GM21619 (cell line): ENCODE measurements around the gene CEMP1.

Experiments
- ATAC-seq: cut with Tn5 transposase; IDR thresholded peaks from one replicate; pipeline ENCODE4 v1.9.1; 2021; ENCODE audit not compliant: unreplicated experiment

CEMP1 gene

DNA sequence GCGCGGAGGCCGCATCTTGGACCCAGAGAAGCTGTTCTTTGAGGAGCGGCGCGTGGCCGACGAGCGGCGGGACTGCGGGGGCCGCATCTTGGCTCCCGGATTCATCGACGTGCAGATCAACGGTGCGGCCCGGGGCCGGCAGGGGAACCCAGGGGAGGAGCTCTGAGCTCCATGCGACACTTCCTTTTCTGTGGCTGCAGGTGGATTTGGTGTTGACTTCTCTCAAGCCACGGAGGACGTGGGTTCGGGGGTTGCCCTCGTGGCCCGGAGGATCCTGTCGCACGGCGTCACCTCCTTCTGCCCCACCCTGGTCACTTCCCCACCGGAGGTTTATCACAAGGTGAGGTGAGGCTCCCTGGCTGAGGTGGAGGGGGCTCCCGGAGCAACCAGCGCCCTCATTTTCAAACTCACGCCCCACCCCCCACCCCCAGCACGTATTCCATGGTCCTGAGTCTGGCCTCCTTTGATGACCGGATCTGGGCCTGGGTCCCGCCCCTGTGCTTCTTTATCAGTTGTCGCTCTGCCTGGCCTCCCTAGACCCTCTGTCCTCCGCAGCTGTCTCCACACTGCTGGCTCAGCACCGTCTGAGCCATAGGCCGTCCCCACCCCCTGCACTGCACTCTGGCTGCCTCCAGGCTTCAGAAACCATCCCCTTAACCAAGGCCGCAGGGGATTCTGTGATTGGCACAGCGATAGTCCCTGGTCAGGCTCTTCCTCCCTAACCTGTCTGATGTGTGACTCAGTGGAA, 10.2 kb downstream of the CEMP1 start:
- ATAC-seq, result no peak

DNA sequence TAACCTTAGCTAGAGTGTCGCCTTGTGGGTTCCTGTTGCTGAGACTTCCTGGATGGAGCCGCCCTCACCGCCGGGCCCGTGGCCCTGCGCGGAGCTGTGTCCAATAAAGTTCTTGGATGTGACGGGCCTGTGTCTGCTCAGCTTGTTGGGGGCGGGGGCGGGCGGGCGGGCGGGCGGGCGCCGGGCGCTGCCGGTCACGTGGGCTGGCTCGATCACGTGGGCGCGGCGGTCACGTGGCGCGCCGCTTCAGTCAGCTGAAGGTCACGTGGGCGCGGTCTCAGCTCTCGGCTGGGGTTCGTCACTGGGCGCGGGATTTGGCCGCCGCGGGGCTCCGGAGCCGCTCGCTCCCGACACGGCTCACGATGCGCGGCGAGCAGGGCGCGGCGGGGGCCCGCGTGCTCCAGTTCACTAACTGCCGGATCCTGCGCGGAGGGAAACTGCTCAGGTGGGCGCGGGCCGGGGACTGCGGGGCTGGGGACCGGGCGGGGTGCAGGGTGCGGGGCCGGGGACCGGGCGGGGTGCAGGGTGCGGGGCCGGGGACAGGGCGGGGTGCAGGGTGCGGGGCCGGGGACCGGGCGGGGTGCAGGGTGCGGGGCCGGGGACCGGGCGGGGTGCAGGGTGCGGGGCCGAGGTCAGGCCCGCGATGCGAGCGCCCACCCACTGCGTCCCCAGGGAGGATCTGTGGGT, 11.0 kb downstream of the CEMP1 start, which contains the start of gene AMDHD2:
AMDHD2 (plus strand) TSS at position 275 of the 687 bp plus-strand sequence; CDS start at position 363, 88 bp downstream.
- ATAC-seq, result no peak

GRCh38 chr16:2519711-2520080, 11.5 kb downstream of the CEMP1 start:
- no peak for ATAC-seq

GRCh38 chr16:2518823-2519710, 12.1 kb downstream of the CEMP1 start:
- no peak for ATAC-seq

GRCh38 chr16:2517954-2518605, 13.1 kb downstream of the CEMP1 start:
- ATAC-seq, result no peak

GRCh38 chr16:2516391-2517240, 14.6 kb downstream of the CEMP1 start:
- ATAC-seq, result no peak

DNA sequence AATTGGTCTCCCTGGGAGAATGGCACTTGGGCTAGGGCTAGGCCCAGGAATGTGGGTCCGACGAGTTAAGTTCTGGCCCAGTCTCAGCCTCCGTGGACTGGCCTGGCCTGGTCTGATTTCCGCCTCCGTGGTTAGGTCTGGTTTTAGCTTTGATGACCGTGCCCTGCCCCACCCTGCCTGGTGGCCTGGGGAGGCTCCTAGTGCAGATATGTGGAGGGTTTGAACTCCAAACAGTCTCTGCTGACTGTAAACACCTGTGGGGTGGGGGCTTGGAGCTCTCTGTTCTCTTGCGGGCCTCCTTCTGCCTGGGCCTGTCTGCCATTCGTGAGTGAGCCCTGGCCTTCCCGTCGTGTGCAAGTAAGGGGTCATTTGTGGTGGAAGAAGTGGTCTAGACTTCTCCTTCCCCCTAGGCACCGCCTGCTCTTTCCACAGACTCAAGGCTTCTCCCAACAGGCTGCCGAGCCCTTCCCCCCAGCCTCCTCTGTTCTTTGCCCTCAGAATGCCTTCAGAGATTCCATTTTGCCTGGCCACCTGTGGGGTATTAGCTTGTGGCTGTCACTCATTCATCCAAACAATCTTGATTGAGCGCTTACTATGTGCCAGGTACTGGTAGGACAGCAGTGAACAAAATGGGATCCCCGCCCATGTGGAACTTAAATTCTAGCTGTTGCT, 15.9 kb downstream of the CEMP1 start:
- ATAC-seq, result no peak

DNA sequence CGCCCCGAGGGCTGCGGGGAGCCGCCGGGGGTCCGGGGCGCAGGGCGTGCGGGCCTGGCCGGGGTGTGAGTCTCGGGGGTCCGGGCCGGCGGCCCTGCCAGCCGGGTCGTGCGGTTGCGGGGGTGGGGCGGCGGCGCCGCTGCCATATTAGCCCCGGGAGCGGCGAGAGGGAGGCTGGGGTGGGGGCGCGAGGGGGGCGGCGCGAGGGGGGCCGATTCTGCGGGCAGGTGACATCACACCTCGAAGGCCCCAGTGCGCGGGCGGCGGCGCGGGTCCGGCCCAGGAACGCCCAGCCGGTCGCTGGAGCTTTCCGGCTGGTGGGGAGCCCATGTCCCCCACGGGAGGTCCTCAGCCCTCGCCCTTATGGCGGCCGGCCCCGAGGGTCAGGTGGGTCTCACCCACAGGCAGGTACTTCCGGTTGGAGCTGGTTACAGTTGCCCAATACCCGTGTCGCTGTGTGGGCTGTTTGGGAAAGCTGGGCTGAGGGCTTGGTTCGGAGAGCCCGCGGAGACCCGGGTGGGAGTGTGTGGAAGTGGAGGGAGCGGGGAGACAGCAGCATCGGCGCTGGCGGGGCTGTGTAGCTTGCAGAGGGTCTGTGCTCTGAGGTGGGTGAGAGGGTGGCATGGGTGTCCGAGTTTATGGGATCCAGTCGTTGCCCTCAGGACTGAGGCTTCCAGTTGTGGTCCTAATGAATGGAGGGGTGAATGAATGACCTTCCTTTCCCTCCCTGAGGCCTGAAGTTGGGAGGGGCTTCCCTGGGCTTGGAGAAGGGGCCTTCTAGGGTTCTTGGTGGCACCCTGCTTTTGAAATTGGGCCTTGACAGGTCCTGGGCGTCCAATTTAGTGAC, 16.7 kb downstream of the CEMP1 start:
- ATAC-seq, result no peak

DNA sequence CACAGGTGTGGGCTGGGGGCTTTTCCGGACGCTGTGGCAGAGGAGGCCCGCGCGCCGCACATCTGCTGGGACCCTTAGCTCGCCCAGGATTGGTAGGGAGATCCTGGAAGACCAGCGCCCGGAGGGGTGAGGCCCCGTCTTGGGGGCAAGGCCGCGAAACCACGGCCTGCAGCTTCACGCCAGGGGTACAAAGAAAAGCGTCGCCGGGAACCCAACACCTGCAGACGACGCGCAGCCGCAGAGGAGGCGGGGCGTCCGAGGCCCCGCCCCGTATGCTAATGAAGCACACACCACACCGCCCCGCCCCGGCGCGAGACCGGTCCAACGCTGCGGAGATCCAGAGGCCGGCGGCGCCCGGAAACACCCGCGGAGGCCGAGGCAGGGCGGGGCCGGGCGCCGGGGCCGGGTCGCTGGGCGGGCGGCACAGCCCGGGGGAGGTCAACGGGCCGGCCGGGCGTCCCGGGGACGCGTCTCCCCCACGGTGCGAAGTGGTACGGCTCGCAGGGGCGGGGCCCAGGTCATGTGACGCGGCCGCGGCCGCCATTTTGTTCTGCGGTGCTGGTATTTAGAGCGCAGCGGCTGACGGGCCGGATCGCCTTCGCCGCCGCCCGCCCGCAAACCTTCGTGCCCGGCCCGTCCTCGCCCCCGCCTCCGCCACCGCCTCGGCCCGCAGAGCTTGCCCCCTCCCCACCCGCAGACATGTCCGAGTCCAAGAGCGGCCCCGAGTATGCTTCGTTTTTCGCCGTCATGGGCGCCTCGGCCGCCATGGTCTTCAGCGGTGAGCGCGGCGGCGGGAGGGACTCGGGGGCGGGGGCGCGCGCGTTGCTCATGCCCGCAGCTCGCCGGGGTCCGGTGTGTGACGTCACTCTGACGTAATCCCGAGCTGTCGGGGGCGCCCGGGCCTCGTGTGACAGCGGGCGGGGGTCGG, 17.5 kb downstream of the CEMP1 start, which contains the start of gene ATP6V0C:
ATP6V0C (plus strand) TSS at position 548 of the 928 bp plus-strand sequence; CDS start at position 700, 152 bp downstream.
- peak; percentile 64 for ATAC-seq

DNA sequence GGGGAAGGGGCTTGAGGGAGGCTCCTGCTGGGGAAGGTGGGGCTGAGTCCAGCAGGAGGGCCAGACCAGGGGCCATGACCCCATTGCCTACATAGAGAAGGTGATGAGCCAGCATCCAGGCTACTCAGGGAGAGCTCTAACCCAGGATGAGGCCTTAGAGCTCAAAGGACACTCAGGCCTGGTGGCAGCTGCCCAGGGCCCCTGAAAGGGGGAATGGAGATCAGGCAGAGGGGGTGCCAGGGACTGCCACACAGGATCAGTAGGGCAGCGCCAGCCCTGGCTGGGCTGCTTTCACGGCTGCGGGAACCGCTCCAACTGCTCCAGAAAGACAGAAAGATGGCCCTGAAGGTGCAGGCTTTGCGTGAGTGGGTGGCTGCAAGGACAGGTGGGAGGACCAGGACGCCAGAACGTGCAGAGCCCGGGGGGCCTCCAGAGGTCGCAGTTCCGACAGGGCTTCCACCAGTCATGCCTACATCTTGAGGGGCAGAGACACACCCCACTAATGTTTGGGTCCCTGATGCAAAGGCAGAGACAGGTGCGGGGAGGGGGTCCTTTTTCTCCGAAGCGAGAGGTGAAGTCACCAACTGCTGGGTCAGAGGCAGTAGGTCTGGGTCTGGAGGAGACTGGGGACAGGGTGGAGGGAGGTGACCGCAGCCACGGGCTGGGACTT, 18.3 kb downstream of the CEMP1 start:
- no peak for ATAC-seq

DNA sequence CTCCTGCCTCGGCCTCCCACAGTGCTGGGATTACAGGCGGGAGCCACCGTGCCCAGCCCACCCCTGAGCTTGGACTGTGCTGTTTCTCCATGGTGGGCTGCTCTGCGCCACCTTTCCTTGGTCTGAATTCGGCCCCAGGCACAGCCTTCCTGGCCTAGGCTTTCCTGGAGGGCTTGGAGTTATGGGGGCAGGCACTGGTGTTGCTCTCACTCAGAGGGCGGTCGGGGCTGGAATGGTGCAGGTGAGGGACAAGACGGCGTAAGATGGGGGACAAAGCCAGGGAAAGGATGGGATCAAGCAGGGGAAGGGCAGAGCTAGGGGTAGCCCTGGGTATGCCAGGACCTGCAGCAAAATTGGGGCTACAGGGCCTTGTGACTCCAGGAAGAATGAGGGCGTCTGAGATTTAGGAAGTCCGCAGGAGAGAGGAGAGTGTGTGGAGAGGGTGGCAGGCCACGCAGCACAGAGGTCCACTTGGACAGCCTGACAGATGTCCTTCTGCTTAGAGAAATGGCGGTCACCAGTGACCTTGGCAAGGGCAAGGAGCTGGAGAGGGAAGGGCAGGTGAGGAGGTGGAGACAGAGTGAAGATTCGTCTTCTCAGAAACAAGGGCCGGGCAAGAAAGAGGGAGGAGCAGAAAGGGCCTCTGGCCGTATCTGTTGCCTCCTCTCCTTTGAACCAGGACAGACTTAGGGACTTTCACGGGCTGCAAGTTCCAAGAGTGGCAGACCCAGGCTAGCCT, 19.0 kb downstream of the CEMP1 start:
- ATAC-seq, result no peak

GRCh38 chr16:2511128-2511800, 19.9 kb downstream of the CEMP1 start:
- no peak for ATAC-seq

- ATAC-seq, result no peak
Measured at GRCh38 chr16:2508722-2509400, 22.3 kb downstream of the CEMP1 start.

DNA sequence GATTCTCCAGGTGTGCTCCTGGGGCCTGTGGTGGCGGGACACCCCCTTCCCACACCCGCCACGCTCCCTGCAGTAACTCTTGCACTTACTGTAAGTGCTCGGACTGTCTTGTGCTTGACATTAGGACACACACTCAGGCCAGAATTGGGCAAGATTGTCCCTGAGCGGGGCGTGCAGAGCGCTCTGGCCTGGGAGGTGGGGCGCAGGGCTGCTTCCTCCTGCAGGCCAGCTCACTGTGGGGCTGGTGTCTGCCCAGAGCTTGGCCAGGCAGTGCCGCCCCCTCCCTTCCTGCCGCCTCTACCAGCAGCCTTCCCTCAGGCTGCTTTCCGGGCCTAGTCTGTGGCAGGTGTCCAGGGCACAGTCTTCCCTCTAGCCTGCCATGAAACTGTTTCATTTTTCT, 23.5 kb downstream of the CEMP1 start:
- ATAC-seq, result no peak

GRCh38 chr16:2507052-2507659, 24.1 kb downstream of the CEMP1 start:
- peak; percentile 51 for ATAC-seq
